GM12875 (cell line): Measurements from ENCODE around the gene AKT1S1.
A peak's percentile ranks its signal among the peaks of the same experiment; 100 is the strongest.

ENCODE experiments used
- H3K4me3 ChIP-seq: one replicate; pipeline ENCODE4 v1.5.1; 2011; ENCODE audit warnings: low read depth, low read length, control low read depth
- TF ChIP-seq, protein P1 (sequence below): IDR thresholded peaks from 2 replicates; pipeline ENCODE4 v1.5.1; 2011; ENCODE audit warnings: low read depth, mild to moderate bottlenecking, control low read depth, inconsistent platforms, low read length, moderate library complexity, borderline replicate concordance; ENCODE audit not compliant: insufficient read depth

AKT1S1 gene

GRCh38 chr19:49871349-49871985, 5.7 kb downstream of the AKT1S1 start:
- TF ChIP-seq, protein P1, sequence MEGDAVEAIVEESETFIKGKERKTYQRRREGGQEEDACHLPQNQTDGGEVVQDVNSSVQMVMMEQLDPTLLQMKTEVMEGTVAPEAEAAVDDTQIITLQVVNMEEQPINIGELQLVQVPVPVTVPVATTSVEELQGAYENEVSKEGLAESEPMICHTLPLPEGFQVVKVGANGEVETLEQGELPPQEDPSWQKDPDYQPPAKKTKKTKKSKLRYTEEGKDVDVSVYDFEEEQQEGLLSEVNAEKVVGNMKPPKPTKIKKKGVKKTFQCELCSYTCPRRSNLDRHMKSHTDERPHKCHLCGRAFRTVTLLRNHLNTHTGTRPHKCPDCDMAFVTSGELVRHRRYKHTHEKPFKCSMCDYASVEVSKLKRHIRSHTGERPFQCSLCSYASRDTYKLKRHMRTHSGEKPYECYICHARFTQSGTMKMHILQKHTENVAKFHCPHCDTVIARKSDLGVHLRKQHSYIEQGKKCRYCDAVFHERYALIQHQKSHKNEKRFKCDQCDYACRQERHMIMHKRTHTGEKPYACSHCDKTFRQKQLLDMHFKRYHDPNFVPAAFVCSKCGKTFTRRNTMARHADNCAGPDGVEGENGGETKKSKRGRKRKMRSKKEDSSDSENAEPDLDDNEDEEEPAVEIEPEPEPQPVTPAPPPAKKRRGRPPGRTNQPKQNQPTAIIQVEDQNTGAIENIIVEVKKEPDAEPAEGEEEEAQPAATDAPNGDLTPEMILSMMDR, result no peak

DNA sequence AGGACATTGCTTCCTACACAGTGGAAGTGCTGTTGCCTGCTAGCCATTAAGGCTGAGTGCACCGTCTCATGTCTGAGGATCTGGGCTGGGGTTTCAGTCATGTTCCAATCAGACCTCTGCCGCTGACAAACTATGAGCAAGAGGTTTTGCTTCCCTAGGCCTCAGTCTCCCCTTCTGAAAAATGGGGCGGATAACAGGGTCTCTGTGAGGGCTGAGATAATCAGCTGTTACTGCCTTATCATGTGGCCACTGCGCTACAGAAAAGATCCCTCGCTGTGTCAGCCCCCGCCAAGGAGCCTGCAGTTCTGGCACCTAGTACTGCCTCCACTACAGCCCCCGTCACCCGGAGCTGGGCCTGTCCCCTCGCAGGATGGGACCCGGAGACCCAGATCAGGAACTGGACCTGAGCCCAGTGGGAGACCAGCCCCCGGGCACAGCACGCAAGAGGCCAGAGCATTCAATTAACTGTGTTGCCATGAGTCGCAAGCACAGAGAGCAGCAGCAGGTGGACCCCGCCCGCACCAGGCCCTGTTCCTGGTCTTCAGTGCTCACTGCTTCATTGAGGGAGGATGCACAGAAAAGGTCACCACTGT, 6.8 kb downstream of the AKT1S1 start:
- H3K4me3 ChIP-seq, result peak overlapping the region; percentile 68
- TF ChIP-seq, protein P1, result no peak

More at GRCh38 chr19:49871349-49871985, 5.7 kb downstream of the AKT1S1 start:
- no peak overlapping the region for H3K4me3 ChIP-seq

GRCh38 chr19:49869484-49870308, 7.5 kb downstream of the AKT1S1 start:
- H3K4me3 ChIP-seq, result peak overlapping the region; percentile 68
- TF ChIP-seq, protein P1, result no peak

GRCh38 chr19:49869009-49869483, 8.1 kb downstream of the AKT1S1 start:
- peak overlapping the region; percentile 48 for H3K4me3 ChIP-seq
- TF ChIP-seq, protein P1, result no peak

DNA sequence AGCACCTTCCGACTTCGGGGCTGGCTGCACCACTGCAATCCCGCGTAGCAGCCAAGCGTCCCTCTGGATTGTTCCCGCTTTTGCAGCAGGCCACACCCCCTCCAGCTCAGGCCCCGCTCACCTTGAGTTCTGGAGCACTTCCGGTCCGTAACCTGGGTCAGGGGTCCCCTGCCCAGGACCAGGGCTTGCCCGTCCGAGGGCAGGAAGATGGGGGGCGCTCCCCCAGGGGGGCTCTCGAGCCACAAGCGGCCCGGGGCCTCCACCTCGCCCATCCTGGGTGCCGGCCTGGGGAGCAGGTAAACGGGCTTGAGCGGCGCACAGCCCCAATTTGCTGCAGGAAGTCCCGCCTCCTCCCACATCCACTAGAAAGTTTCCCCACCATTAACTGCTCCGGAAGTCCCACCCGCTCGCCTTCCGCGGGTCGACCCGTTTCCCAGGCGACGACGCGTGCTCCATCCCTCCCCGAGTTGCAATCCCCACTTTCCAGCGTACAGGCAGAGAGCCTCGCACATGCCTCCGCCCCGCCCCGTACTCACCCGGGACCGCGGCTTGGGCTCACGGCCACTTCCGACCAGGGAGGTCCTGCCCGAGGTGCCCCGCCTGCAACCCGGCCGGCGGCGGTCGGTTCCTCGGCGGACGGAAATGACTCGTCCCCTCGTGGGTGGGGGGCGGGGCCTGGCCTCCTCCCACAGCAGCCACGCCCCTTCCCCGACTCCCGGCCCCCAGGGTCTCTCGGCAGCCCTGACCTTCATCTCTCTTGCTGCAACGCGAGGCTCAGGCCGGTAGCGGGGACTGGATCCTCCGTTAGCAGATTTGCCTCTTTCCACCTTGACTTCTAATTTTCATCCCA, 10.0 kb downstream of the AKT1S1 start, which contains the start of gene PNKP:
TSS of gene PNKP (minus strand) at position 644 of the 850 bp plus-strand sequence. CDS start at position 272, 372 bp downstream.
- TF ChIP-seq, protein P1, result no peak

GRCh38 chr19:49864890-49865289, 12.3 kb downstream of the AKT1S1 start:
- H3K4me3 ChIP-seq, result no peak overlapping the region
- TF ChIP-seq, protein P1, result no peak

More for the DNA sequence above, 10.0 kb downstream of the AKT1S1 start, which contains the start of gene PNKP:
- peak within 1 kb of the TSS; percentile 91 for H3K4me3 ChIP-seq
